Loucy (cell line): Measurements from ENCODE around the gene CNNM1.

Source experiments
- CTCF ChIP-seq: fragments of 200-600 bp; sonication (generic); conservative IDR thresholded peaks from 2 replicates; pipeline ENCODE4 v1.5.1; 2014; ENCODE audit warnings: mild to moderate bottlenecking, antibody characterized with exemption, low read length
- EZH2phosphoT487 ChIP-seq: fragments of 200-600 bp; IDR thresholded peaks from 2 replicates; pipeline ENCODE4 v1.6.1; 2018; ENCODE audit warnings: antibody characterized with exemption, mild to moderate bottlenecking, moderate library complexity, borderline replicate concordance

- TF ChIP-seq CTCF (no peak), EZH2phosphoT487 (no peak)
Observed at GRCh38 chr10:99374972-99375371, 45.8 kb downstream of the CNNM1 start.
